ENCODE measurements around the gene CHL1.

CHL1 gene

GRCh38 chr3:399647-400046 lies 203.1 kb downstream of the CHL1 start:
- H3K27ac ChIP-seq: no peak overlapping the region
- TF ChIP-seq CTCF (conservative IDR thresholded peaks at IDR 0.05) (no peak), ZFX (IDR thresholded peaks at IDR 0.05) (no peak)

DNA sequence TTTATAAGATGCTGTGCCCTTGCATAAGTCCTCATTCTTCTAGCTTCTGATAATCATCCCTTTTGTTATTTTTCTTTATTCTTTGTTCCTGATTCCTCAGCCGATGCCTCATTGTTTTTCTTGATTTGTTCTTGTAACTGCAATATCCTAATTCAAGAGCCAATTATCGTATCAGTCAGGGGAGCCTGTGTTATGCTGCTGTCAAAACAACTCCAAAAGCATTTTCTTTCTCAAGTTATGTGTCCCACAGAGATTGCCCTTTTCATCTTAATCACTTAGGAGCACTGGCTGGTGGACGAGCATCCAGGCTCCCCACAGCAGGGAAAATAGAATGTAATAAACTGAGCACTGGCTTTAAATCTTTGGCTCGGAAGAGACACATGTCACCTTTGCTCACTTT lies 207.3 kb downstream of the CHL1 start:
- no peak overlapping the region for H3K27ac ChIP-seq
- TF ChIP-seq CTCF (conservative IDR thresholded peaks at IDR 0.05) (no peak), ZFX (IDR thresholded peaks at IDR 0.05) (no peak)

DNA sequence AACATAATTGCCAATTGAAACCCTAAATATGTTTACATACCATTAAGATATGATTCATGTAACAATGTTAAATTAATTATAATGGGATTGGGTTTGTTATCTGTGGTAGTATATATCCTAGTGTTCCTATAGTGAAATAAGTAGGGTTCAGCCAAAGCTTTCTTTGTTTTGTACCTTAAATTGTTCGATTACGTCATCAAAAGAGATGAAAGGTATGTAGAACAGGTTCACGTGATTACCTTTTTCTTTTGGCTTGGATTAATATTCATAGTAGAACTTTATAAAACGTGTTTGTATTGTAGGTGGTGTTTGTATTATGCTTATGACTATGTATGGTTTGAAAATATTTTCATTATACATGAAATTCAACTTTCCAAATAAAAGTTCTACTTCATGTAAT lies 212.4 kb downstream of the CHL1 start:
- TF ChIP-seq CTCF (conservative IDR thresholded peaks at IDR 0.05) (no peak), ZFX (IDR thresholded peaks at IDR 0.05) (no peak)

GRCh38 chr3:411226-411625 lies 214.7 kb downstream of the CHL1 start:
- no peak for TF ChIP-seq ZFX (IDR thresholded peaks at IDR 0.05)
- no peak for TF ChIP-seq CTCF (conservative IDR thresholded peaks at IDR 0.05)
- H3K27ac ChIP-seq: no peak overlapping the region

More for the DNA sequence above, 212.4 kb downstream of the CHL1 start:
- no peak overlapping the region for H3K27ac ChIP-seq

DNA sequence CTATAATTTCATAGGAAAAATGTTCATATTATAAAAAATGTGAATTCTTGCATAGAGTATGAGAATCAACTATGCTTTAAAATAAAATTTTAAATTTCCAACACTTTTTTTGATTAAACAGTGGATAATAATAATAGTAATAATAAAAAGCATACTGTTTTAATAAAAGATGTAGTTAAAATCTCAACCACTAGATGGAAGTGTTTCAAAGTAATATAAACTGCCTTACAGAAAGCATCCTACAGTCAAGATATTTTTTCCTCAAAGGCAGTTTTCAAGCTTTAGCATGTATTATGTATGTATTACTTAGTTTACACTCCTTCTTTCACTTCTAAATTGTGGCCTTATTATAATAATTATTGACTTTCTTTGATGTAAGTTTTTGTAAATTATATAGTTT lies 217.5 kb downstream of the CHL1 start:
- no peak for TF ChIP-seq ZFX (IDR thresholded peaks at IDR 0.05)
- peak; percentile 53 for TF ChIP-seq CTCF (conservative IDR thresholded peaks at IDR 0.05)

DNA sequence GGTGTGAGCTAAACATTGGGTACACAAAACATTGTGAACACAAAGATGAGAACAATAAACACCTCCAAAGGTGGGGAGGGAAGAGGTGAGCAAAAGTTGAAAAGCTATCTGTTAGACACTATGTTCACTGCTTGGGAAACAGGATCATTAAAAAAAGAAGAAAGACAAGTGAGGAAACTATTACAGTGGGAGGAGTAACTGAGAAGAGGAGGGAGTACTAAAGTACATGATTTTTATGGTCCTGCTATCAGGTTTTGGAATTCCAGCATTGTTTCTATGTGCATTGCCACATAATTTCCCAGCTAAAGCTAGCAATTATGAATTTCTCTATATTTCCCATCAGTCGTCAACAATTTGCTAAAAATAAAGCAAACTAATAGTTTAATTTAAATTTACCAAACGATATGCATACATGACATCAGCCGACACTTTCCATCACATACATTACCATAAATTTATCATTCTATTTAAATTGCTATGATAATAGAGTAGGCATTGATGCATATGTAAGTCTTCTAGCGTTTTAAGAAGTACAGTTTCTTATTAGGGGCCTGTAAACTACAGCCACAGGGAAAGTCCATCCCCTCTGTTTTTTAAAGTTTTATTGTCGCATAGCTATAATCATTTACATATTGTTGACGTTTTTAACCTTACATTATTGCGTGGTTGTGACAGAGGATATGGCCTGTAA lies 221.8 kb downstream of the CHL1 start:
- TF ChIP-seq CTCF (conservative IDR thresholded peaks at IDR 0.05): no peak
- no peak for TF ChIP-seq ZFX (IDR thresholded peaks at IDR 0.05)
- H3K27ac ChIP-seq: no peak overlapping the region

More for the DNA sequence above, 217.5 kb downstream of the CHL1 start:
- no peak overlapping the region for H3K27ac ChIP-seq

- no peak overlapping the region for H3K27ac ChIP-seq
- no peak for TF ChIP-seq ZFX (IDR thresholded peaks at IDR 0.05)
- TF ChIP-seq CTCF (conservative IDR thresholded peaks at IDR 0.05): no peak
These were observed 224.0 kb downstream of the CHL1 start for GRCh38 chr3:420584-420983.

All from C4-2B (cell line).